ENCODE data around the gene ADGRD1.

Gene ADGRD1

GRCh38 chr12:130938186-130938585, 15.5 kb upstream of the ADGRD1 start:
- DNase-seq = no peak

- no peak for DNase-seq
Observed at GRCh38 chr12:130944878-130945277, 8.8 kb upstream of the ADGRD1 start.

- DNase-seq = no peak
Observed at GRCh38 chr12:130945786-130946492, 7.8 kb upstream of the ADGRD1 start.

GRCh38 chr12:130947028-130947613, 6.6 kb upstream of the ADGRD1 start:
- DNase-seq = no peak

GRCh38 chr12:130948136-130948535, 5.6 kb upstream of the ADGRD1 start:
- no peak for DNase-seq

GRCh38 chr12:130948751-130949150, 5.0 kb upstream of the ADGRD1 start:
- DNase-seq = no peak

- DNase-seq = no peak
Observed at GRCh38 chr12:130949806-130950205, 3.9 kb upstream of the ADGRD1 start.

GRCh38 chr12:130951636-130952035, 2.1 kb upstream of the ADGRD1 start:
- DNase-seq = no peak

- no peak for DNase-seq
Observed at GRCh38 chr12:130952171-130952954, 1.3 kb upstream of the ADGRD1 start.

GRCh38 chr12:130954544-130954831, 781 bp downstream of the ADGRD1 start:
- DNase-seq = no peak

- no peak for DNase-seq
Observed at GRCh38 chr12:130955238-130955816, 1.6 kb downstream of the ADGRD1 start.

GRCh38 chr12:130956009-130956408, 2.3 kb downstream of the ADGRD1 start:
- no peak for DNase-seq

- no peak for DNase-seq
Observed at GRCh38 chr12:130956456-130957303, 3.0 kb downstream of the ADGRD1 start.

GRCh38 chr12:130957304-130957621, 3.6 kb downstream of the ADGRD1 start:
- no peak for DNase-seq

- DNase-seq = no peak
Observed at GRCh38 chr12:130958557-130959140, 4.9 kb downstream of the ADGRD1 start.

- DNase-seq = no peak
Observed at GRCh38 chr12:130959632-130960031, 5.9 kb downstream of the ADGRD1 start.

GRCh38 chr12:130960058-130960457, 6.4 kb downstream of the ADGRD1 start:
- DNase-seq = no peak

GRCh38 chr12:130960787-130961186, 7.1 kb downstream of the ADGRD1 start:
- no peak for DNase-seq

- DNase-seq = no peak
Observed at GRCh38 chr12:130961921-130962451, 8.3 kb downstream of the ADGRD1 start.

GRCh38 chr12:130965214-130965613, 11.5 kb downstream of the ADGRD1 start:
- DNase-seq = peak; percentile 32

- DNase-seq = no peak
Observed at GRCh38 chr12:130965668-130966067, 12.0 kb downstream of the ADGRD1 start.

- no peak for DNase-seq
Observed at GRCh38 chr12:130966443-130967030, 12.8 kb downstream of the ADGRD1 start.
